ENCODE measurements around the gene BAMBI. TPM values are rescaled to one million over a fixed set of nuclear protein-coding genes. Genes with fewer than 3 reads are reported as not detected.

Gene BAMBI
- total and polyA plus RNA-seq, 10 donors = 3.9 to 38.0 (median 15.7) TPM

DNA sequence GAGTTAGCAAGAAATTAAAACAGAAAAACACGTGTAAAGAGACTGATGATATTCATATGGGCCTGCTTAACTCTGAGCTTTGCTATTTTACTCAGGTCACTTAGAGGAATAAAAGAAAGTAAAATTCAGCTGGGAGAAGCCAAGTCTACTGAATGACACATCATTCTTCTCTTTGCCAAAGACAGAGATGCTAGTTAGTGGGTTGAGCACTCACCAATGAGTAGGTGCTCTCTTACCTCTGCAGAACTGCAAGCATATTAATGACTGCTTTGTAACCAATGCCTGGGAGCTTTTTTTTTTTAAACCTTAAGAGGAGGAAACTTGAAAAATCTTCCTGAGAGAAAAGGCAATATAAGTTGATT lies 44.8 kb upstream of the BAMBI start:
- peaks cover 0 to 12% (median 8%) of the 10 kb centered on the region in 6 donors for H3K4me1 ChIP-seq
- no peak overlapping the region for H3K4me3 ChIP-seq
- no peak for TF ChIP-seq POLR2A (IDR thresholded peaks at IDR 0.05)
- TF ChIP-seq, protein P1, sequence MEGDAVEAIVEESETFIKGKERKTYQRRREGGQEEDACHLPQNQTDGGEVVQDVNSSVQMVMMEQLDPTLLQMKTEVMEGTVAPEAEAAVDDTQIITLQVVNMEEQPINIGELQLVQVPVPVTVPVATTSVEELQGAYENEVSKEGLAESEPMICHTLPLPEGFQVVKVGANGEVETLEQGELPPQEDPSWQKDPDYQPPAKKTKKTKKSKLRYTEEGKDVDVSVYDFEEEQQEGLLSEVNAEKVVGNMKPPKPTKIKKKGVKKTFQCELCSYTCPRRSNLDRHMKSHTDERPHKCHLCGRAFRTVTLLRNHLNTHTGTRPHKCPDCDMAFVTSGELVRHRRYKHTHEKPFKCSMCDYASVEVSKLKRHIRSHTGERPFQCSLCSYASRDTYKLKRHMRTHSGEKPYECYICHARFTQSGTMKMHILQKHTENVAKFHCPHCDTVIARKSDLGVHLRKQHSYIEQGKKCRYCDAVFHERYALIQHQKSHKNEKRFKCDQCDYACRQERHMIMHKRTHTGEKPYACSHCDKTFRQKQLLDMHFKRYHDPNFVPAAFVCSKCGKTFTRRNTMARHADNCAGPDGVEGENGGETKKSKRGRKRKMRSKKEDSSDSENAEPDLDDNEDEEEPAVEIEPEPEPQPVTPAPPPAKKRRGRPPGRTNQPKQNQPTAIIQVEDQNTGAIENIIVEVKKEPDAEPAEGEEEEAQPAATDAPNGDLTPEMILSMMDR (IDR thresholded peaks at IDR 0.05 in 8 of 11, conservative IDR thresholded peaks at IDR 0.05 in 3 of 11) = no peak
- TF ChIP-seq POLR2AphosphoS5 (IDR thresholded peaks at IDR 0.05) = no peak
- intact Hi-C loops (cut with DNase I; ENCODE audit: low total_unique reads) = no loop called here
- H3K9me3 ChIP-seq = peaks cover 0 to 5% (median 2%) of the 10 kb centered on the region in 8 donors
- peaks cover 0 to 23% (median 0%) of the 10 kb centered on the region in 7 donors for H3K27me3 ChIP-seq (replicated peaks in 1 of 7)
- 77 to 95% (median 87%) methylated on average over 1 of the region's 1 CpG for WGBS, 5 donors
- no peaks in the 10 kb centered on the region for H3K36me3 ChIP-seq
- H3K27ac ChIP-seq = no peak overlapping the region
- DNase-seq = no peak

DNA sequence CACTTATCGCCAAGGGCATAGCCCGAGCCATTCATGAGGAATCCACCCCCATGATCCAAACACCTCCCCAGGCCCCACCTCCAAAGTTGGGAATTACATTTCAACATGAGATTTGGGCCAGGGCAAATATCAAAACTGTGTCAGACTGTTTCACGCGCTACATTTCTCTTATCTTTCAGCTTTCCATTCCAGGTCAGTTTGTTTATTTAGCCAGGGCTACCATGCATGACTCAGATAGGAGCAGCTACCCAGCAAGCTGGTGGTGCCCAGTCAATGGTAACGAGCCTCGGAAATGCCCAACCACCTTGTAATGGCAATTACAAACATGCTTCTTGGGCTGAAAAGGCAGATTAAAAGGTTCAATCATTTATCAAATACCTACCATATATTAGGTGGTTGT lies 43.6 kb upstream of the BAMBI start:
- intact Hi-C loops (cut with DNase I; ENCODE audit: low total_unique reads) = no loop called here
- no peak overlapping the region for H3K27ac ChIP-seq
- DNase-seq = no peak
- H3K4me3 ChIP-seq = no peak overlapping the region
- H3K4me1 ChIP-seq = peaks cover 0 to under 1% (median 0%) of the 10 kb centered on the region in 6 donors
- peaks cover 0 to 17% (median 14%) of the 10 kb centered on the region in 8 donors for H3K9me3 ChIP-seq
- no peaks in the 10 kb centered on the region for H3K36me3 ChIP-seq
- H3K27me3 ChIP-seq (replicated peaks in 1 of 7) = peaks cover 0 to 19% (median 0%) of the 10 kb centered on the region in 7 donors
- 87 to 94% (median 91%) methylated on average over 6 of the region's 6 CpGs for WGBS, 5 donors
- TF ChIP-seq, protein P1 (IDR thresholded peaks at IDR 0.05 in 8 of 11, conservative IDR thresholded peaks at IDR 0.05 in 3 of 11) = no peak
- TF ChIP-seq POLR2AphosphoS5 (IDR thresholded peaks at IDR 0.05) (no peak), POLR2A (IDR thresholded peaks at IDR 0.05) (no peak)

DNA sequence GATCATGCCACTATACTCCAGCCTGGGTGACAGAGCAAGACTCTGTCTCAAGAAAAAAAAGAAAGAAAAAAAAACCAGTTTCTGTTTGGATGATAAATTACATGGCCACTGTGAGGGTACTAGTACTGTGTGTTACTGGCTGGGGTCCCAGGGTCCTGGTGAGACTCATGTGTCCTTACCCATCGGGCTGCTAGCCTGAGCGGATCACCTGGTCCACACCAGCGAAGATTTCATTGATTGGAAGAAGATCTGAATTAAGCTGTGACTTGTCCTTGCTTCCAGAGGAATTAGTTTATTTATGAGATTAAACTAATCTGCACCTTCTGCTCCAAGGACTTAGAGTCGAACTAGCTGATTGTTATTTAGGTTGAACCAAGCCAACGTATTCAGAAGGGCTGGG lies 40.0 kb upstream of the BAMBI start:
- TF ChIP-seq, protein P1 (IDR thresholded peaks at IDR 0.05 in 8 of 11, conservative IDR thresholded peaks at IDR 0.05 in 3 of 11) = no peak
- TF ChIP-seq POLR2A (IDR thresholded peaks at IDR 0.05) (no peak), POLR2AphosphoS5 (IDR thresholded peaks at IDR 0.05) (no peak)
- 79 to 95% (median 91%) methylated on average over 5 of the region's 5 CpGs for WGBS, 5 donors
- Histone ChIP-seq H3K27ac (no peak overlapping the region), H3K4me1 (no peaks in the 10 kb centered on the region), H3K27me3 (replicated peaks in 1 of 7) (no peaks in the 10 kb centered on the region), H3K4me3 (no peak overlapping the region), H3K9me3 (peaks cover 0 to 27% (median 19%) of the 10 kb centered on the region in 8 donors), H3K36me3 (no peaks in the 10 kb centered on the region)
- no peak for DNase-seq
- intact Hi-C loops (cut with DNase I; ENCODE audit: low total_unique reads) = no loop called here

DNA sequence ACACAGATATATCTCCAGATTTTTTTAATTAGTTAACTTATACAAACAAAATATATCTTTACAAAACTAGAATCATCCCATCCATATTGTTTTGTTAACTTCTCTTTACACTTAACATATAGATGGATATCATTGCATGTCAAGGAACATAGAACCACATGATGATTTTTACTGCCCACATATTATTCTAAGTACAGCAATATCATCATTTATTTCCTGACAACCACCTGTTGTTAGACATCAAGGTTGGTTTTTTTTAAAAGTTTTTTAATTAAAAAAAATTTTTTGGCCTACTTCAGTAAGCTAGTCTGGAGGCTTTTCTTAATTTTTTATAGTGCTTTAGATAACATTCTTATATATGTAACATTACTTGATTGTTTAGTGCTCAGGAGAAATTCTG lies 38.9 kb upstream of the BAMBI start:
- Histone ChIP-seq H3K36me3 (no peaks in the 10 kb centered on the region), H3K4me1 (no peaks in the 10 kb centered on the region), H3K9me3 (peaks cover 0 to 27% (median 19%) of the 10 kb centered on the region in 8 donors), H3K27me3 (replicated peaks in 1 of 7) (no peaks in the 10 kb centered on the region), H3K4me3 (no peak overlapping the region), H3K27ac (no peak overlapping the region)
- intact Hi-C loops (cut with DNase I; ENCODE audit: low total_unique reads) = no loop called here
- DNase-seq = no peak
- TF ChIP-seq, protein P1 (IDR thresholded peaks at IDR 0.05 in 8 of 11, conservative IDR thresholded peaks at IDR 0.05 in 3 of 11) = no peak
- TF ChIP-seq POLR2A (IDR thresholded peaks at IDR 0.05) = no peak
- no peak for TF ChIP-seq POLR2AphosphoS5 (IDR thresholded peaks at IDR 0.05)

All from spleen (tissue), 11 donors.